ENCODE measurements around the gene PRKD3. TPM values are rescaled to one million over a fixed set of nuclear protein-coding genes. Genes with fewer than 3 reads are reported as not detected.

Gene PRKD3
- total and polyA plus RNA-seq, 10 of the 15 experiments (the other 5 are each of a cell fraction or from before 2014, with no cell fraction given), result 3.3 to 14.9 (median 7.9) TPM

GRCh38 chr2:37361216-37361815 is 36.7 kb upstream of the PRKD3 start:
- no peaks in the 10 kb centered on the region for H3K9me3 ChIP-seq (replicated peaks; ENCODE audit: control insufficient read depth, insufficient read depth, low read length)
- in situ Hi-C loops (cut with MboI), result no loop called here
- RAD21 ChIA-PET (ENCODE audit: unreplicated experiment), result no interaction called here
- H3K4me3 ChIP-seq, result no peak overlapping the region
- peaks cover 0 to 12% of the 10 kb centered on the region in 2 experiments; a peak in 1 of 4 replicates for H3K27me3 ChIP-seq (replicated peaks in 1 of 2; ENCODE audit: control insufficient read depth in 2 of 2, insufficient read depth in 2 of 2, low read length in 1 of 2)
- no peak overlapping the region for H3K4me2 ChIP-seq (ENCODE audit: control insufficient read depth, insufficient read depth)
- no peaks in the 10 kb centered on the region for H3K79me2 ChIP-seq (ENCODE audit: control insufficient read depth, insufficient read depth, low read length)
- no peaks in the 10 kb centered on the region for H3K36me3 ChIP-seq (ENCODE audit: control insufficient read depth in 2 of 2, insufficient read depth in 2 of 2, low read length in 1 of 2)
- POLR2A ChIA-PET, result no interaction called here
- no peak for FAIRE-seq
- H4K20me1 ChIP-seq (ENCODE audit: control insufficient read depth, insufficient read depth), result no peaks in the 10 kb centered on the region
- intact Hi-C loops (cut with micrococcal nuclease; ENCODE audit: unreplicated experiment), result no loop called here
- H2AFZ ChIP-seq (ENCODE audit: control insufficient read depth, low read depth, low read length), result no peak overlapping the region
- no peak for ATAC-seq
- no TSS peak for BruUV-seq (replicated peaks)
- H3K4me1 ChIP-seq (ENCODE audit: control insufficient read depth, insufficient read depth, low read length), result peaks cover 4% of the 10 kb centered on the region
- no peak overlapping the region for H3K27ac ChIP-seq (ENCODE audit: control insufficient read depth, insufficient read depth)
- CTCF ChIA-PET, result interaction anchor here (0.6 to 1.8 kb wide), 4 partner anchors 12 to 192 kb away, joined by 3 to 5 read pairs (median 4); no protein-coding TSS in a partner anchor
- 99% methylated on average over 3 of the region's 3 CpGs for WGBS (ENCODE audit: insufficient coverage, insufficient replicate concordance, low lambda C conversion rate, missing lambda C conversion rate)
- no peak for TF ChIP-seq IKZF1 (conservative IDR thresholded peaks at IDR 0.05)
- TF ChIP-seq ZBED1 (IDR thresholded peaks at IDR 0.05; ENCODE audit: borderline replicate concordance), result no peak
- no peak for TF ChIP-seq JUNB (IDR thresholded peaks at IDR 0.05)
- TF ChIP-seq CHD4 (IDR thresholded peaks at IDR 0.05), result no peak
- TF ChIP-seq TBL1XR1 (IDR thresholded peaks at IDR 0.05; ENCODE audit: low read depth, low read length), result no peak
- TF ChIP-seq SMC3 (IDR thresholded peaks at IDR 0.05; ENCODE audit: borderline replicate concordance, low read length), result no peak
- TF ChIP-seq JUND (IDR thresholded peaks at IDR 0.05; ENCODE audit: low read depth, low read length), result no peak
- no peak overlapping the region for H3K9ac ChIP-seq (ENCODE audit: control insufficient read depth, insufficient read depth, low read length)
- SMC1A ChIA-PET (ENCODE audit: uncharacterized antibody, unreplicated experiment), result interaction anchor here (0.9 to 1.5 kb wide), 5 partner anchors 9 to 29 kb away, joined by 3 to 6 read pairs (median 3); no protein-coding TSS in a partner anchor
- no peak for DNase-seq (ENCODE audit: low read depth, low spot score)

GRCh38 chr2:37358466-37358865 is 33.8 kb upstream of the PRKD3 start:
- intact Hi-C loops (cut with micrococcal nuclease; ENCODE audit: unreplicated experiment), result no loop called here
- CTCF ChIA-PET, result interaction anchor here (0.6 kb wide), 1 partner anchor 430 kb away, joined by 5 read pairs; no protein-coding TSS in a partner anchor
- RAD21 ChIA-PET (ENCODE audit: unreplicated experiment), result interaction anchor here (1.2 kb wide), 1 partner anchor 8 kb away, joined by 3 read pairs; no protein-coding TSS in a partner anchor
- H3K4me2 ChIP-seq (ENCODE audit: control insufficient read depth, insufficient read depth), result no peak overlapping the region
- no peaks in the 10 kb centered on the region for H4K20me1 ChIP-seq (ENCODE audit: control insufficient read depth, insufficient read depth)
- SMC1A ChIA-PET (ENCODE audit: uncharacterized antibody, unreplicated experiment), result no interaction called here
- ATAC-seq (no peak), DNase-seq (ENCODE audit: low read depth, low spot score) (no peak), FAIRE-seq (no peak)
- no peaks in the 10 kb centered on the region for H3K36me3 ChIP-seq (ENCODE audit: control insufficient read depth in 2 of 2, insufficient read depth in 2 of 2, low read length in 1 of 2)
- no TSS peak for BruUV-seq (replicated peaks)
- peaks cover 4% of the 10 kb centered on the region; the same call in 1 of the 2 replicates for H3K4me1 ChIP-seq (ENCODE audit: control insufficient read depth, insufficient read depth, low read length)
- no peak overlapping the region for H3K9ac ChIP-seq (ENCODE audit: control insufficient read depth, insufficient read depth, low read length)
- H3K4me3 ChIP-seq, result no peak overlapping the region
- H3K27me3 ChIP-seq (replicated peaks in 1 of 2; ENCODE audit: control insufficient read depth in 2 of 2, insufficient read depth in 2 of 2, low read length in 1 of 2), result peaks cover 0 to 7% of the 10 kb centered on the region in 2 experiments; a peak in 1 of 4 replicates
- H3K79me2 ChIP-seq (ENCODE audit: control insufficient read depth, insufficient read depth, low read length), result no peaks in the 10 kb centered on the region
- 80% methylated on average over 3 of the region's 3 CpGs for WGBS (ENCODE audit: insufficient coverage, insufficient replicate concordance, low lambda C conversion rate, missing lambda C conversion rate)
- H3K27ac ChIP-seq (ENCODE audit: control insufficient read depth, insufficient read depth), result no peak overlapping the region
- in situ Hi-C loops (cut with MboI), result no loop called here
- POLR2A ChIA-PET, result no interaction called here
- no peaks in the 10 kb centered on the region for H3K9me3 ChIP-seq (replicated peaks; ENCODE audit: control insufficient read depth, insufficient read depth, low read length)
- H2AFZ ChIP-seq (ENCODE audit: control insufficient read depth, low read depth, low read length), result no peak overlapping the region
- TF ChIP-seq ZNF384 (IDR thresholded peaks at IDR 0.05; ENCODE audit: borderline replicate concordance, low read depth, low read length) (no peak), SMC3 (IDR thresholded peaks at IDR 0.05; ENCODE audit: borderline replicate concordance, low read length) (no peak), KAT2A (conservative IDR thresholded peaks at IDR 0.05; ENCODE audit: control insufficient read depth, low read depth, low read length) (no peak), ZNF622 (IDR thresholded peaks at IDR 0.05) (no peak), SMAD5 (IDR thresholded peaks at IDR 0.05; ENCODE audit: low read depth) (no peak), SIX5 (IDR thresholded peaks at IDR 0.05; ENCODE audit: low read depth, low read length, severe bottlenecking) (no peak), YBX1 (IDR thresholded peaks at IDR 0.05) (no peak), EGR1 (IDR thresholded peaks at IDR 0.05; ENCODE audit: borderline replicate concordance in 1 of 2, low read depth in 2 of 2, low read length in 2 of 2) (no peak), BRCA1 (IDR thresholded peaks at IDR 0.05; ENCODE audit: low read depth, low read length) (no peak), PKNOX1 (IDR thresholded peaks at IDR 0.05) (no peak), E2F4 (IDR thresholded peaks at IDR 0.05; ENCODE audit: low read depth, low read length) (no peak), BCL11A (IDR thresholded peaks at IDR 0.05; ENCODE audit: low read depth, low read length) (no peak)
